Right lobe of liver (tissue), 6 donors: Measurements from ENCODE around the gene DIP2C. TPM values are rescaled to one million over a fixed set of nuclear protein-coding genes. Genes with fewer than 3 reads are reported as not detected.

Source experiments
- ATAC-seq, 4 donors: fragments of 200-7000 bp; cut with Tn5 transposase; one replicate each; pipeline ENCODE4 v1.9.1; 2020; ENCODE audit warnings: mild to moderate bottlenecking in 4 of 4, moderate library complexity in 4 of 4
- DNase-seq, 3 donors: peaks; one replicate each; pipeline ENCODE4 v3.0.0-alpha.2; 2020
- H3K27ac ChIP-seq, 3 donors: fragments of 200-600 bp; one replicate each; pipeline ENCODE4 v1.8.0; 2022
- H3K27me3 ChIP-seq, 2 donors: fragments of 200-600 bp; one replicate each; pipeline ENCODE4 v1.8.0; 2022
- H3K36me3 ChIP-seq, 4 donors: fragments of 200-600 bp; sonication (generic) in 1 of 4; one replicate each; pipeline versions ENCODE4 v1.5.1 to v1.8.0; 2017 to 2022; ENCODE audit warnings: control low read depth in 1 of 4
- H3K4me1 ChIP-seq, 4 donors: fragments of 200-600 bp; sonication (generic) in 1 of 4; one replicate each; pipeline versions ENCODE4 v1.5.1 to v1.8.0; 2017 to 2022; ENCODE audit warnings: control low read depth in 1 of 4
- H3K4me3 ChIP-seq, 3 donors: fragments of 200-600 bp; one replicate each; pipeline ENCODE4 v1.8.0; 2022
- H3K9me3 ChIP-seq, 4 donors: fragments of 200-600 bp; sonication (generic) in 1 of 4; one replicate each; pipeline versions ENCODE4 v1.5.1 to v1.8.0; 2017 to 2022; ENCODE audit warnings: control low read depth in 1 of 4
- POLR2A ChIP-seq: fragments of 450-650 bp; IDR thresholded peaks from one replicate; pipeline ENCODE4 v1.6.1; 2017; ENCODE audit warnings: antibody characterized with exemption, mild to moderate bottlenecking
- WGBS: methylation state at CpG from one replicate; pipeline ENCODE4 v1.1.6; 2018; ENCODE audit warnings: low coverage, low lambda C conversion rate; ENCODE audit not compliant: insufficient coverage; ENCODE audit errors: missing lambda C conversion rate; 5-methylcytosine and 5-hydroxymethylcytosine counted together
- intact Hi-C, 2 donors: fragments of 100-400 bp; cut with DNase I; formaldehyde crosslinking; loops; one replicate each; pipeline versions ENCODE4 v1.11.2 to v1.14.1; 2022
- total RNA-seq, 6 experiments: library from RNA; depleted of rRNA in 2 of 6; stranded (reverse); fragments of >200 nt in 2 of 6; fragmentation: NEBNext Ultra II Directional in 3 of 6; extraction: Animal tissue kit (Norgen Biotek cat#: 25700) in 3 of 6; gene quantifications; one replicate each; pipeline versions ENCODE4 v1.1.0 to v1.2.4, GENCODE V29; 2016 to 2023
- TF ChIP-seq, protein P1 (sequence below), 4 donors: fragments of 200-600 bp in 3 of 4; fragments of 450-650 bp in 1 of 4; IDR thresholded peaks; one replicate each; pipeline versions ENCODE4 v1.5.1 to v1.8.0; 2016 to 2022; ENCODE audit warnings: antibody characterized with exemption in 4 of 4, mild to moderate bottlenecking in 2 of 4
- donor health status: DM: no; HTN: yes; CAD: no.
- donor health status: DM: no; HTN: no; CAD: no.
- donor health status: DM: no; HTN: no; CAD: no.
- donor health status: DM: no; HTN: yes; CAD: no.
- donor health status: DM: no; HTN: yes; CAD: no.

Gene DIP2C
- total RNA-seq, 6 experiments from 2014 or later, result 8.0 to 13.5 (median 11.7) TPM

DNA sequence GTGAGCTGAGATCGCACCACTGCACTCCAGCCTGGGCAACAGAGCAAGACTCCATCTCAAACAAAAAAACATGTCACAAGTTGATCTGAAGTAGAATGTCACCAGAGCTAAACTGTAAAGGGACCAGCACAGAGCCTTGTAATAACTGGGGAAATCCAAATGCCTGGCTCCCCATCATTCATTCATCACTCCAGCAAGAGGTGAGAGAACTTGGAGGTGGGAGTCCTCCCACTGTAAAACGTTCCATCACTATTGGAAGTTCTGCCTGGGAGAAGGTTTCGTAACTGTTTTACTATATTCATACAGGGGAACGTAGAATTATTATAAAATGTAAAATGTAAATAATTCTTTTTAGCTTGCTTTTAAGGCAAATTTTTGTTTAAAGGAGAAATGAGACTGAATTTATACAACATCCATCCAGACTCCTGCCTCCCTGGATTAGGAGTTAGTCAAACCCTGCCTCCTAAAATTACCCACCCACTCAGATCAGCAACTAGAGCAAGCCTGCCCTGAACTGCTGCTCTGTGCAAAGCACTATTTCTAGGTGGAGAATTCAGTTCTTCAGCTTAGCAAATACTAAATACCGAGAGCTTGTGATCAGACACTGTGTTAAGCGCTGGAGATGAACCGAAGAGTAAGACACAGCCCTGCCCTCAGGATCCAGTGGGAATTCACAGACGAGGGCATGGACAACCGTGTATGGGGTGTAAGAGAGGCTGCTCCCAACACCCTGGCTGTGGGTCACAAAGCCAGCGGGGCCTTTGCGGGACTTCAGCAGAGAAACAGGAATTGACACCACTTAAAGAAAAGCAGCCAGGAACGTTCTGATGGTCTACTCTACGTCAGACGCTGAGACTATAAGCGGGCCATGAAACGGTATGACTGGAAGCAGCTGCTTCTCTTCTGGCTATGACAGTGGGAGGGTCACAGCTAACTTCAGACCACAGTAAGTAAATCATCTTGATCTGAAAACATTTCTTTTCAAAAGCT, 345.9 kb downstream of the DIP2C start:
- H3K9me3 ChIP-seq, result no peaks in the 10 kb centered on the region
- intact Hi-C loops, result no loop called here
- peaks cover 0 to 9% (median 0%) of the 10 kb centered on the region in 4 donors for H3K36me3 ChIP-seq
- no peak for ATAC-seq
- DNase-seq, result no peak
- WGBS, result 94% methylated on average over 13 of the region's 16 CpGs
- no peak for TF ChIP-seq POLR2A
- TF ChIP-seq, protein P1, sequence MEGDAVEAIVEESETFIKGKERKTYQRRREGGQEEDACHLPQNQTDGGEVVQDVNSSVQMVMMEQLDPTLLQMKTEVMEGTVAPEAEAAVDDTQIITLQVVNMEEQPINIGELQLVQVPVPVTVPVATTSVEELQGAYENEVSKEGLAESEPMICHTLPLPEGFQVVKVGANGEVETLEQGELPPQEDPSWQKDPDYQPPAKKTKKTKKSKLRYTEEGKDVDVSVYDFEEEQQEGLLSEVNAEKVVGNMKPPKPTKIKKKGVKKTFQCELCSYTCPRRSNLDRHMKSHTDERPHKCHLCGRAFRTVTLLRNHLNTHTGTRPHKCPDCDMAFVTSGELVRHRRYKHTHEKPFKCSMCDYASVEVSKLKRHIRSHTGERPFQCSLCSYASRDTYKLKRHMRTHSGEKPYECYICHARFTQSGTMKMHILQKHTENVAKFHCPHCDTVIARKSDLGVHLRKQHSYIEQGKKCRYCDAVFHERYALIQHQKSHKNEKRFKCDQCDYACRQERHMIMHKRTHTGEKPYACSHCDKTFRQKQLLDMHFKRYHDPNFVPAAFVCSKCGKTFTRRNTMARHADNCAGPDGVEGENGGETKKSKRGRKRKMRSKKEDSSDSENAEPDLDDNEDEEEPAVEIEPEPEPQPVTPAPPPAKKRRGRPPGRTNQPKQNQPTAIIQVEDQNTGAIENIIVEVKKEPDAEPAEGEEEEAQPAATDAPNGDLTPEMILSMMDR (IDR thresholded peaks at IDR 0.05), result no peak
- H3K27ac ChIP-seq, result no peak overlapping the region
- H3K4me3 ChIP-seq, result no peak overlapping the region
- H3K27me3 ChIP-seq, result no peaks in the 10 kb centered on the region
- H3K4me1 ChIP-seq, result no peaks in the 10 kb centered on the region

- H3K9me3 ChIP-seq, result no peaks in the 10 kb centered on the region
- ATAC-seq (no peak), DNase-seq (no peak)
- WGBS, result 95% methylated on average over 7 of the region's 23 CpGs
- no peaks in the 10 kb centered on the region for H3K27me3 ChIP-seq
- no peak overlapping the region for H3K4me3 ChIP-seq
- no peak overlapping the region for H3K27ac ChIP-seq
- intact Hi-C loops, result no loop called here
- peaks cover 0 to 9% (median 0%) of the 10 kb centered on the region in 4 donors for H3K36me3 ChIP-seq
- H3K4me1 ChIP-seq, result peaks cover 0 to 5% (median 0%) of the 10 kb centered on the region in 4 donors
- TF ChIP-seq, protein P1 (IDR thresholded peaks at IDR 0.05), result no peak
- no peak for TF ChIP-seq POLR2A
Measured at GRCh38 chr10:341081-341740, 348.3 kb downstream of the DIP2C start.

- ATAC-seq (no peak), DNase-seq (no peak)
- no peak for TF ChIP-seq POLR2A
- TF ChIP-seq, protein P1 (IDR thresholded peaks at IDR 0.05), result no peak
- Histone ChIP-seq H3K27me3 (no peaks in the 10 kb centered on the region), H3K36me3 (peaks cover 0 to 9% (median 0%) of the 10 kb centered on the region in 4 donors), H3K4me3 (no peak overlapping the region), H3K27ac (no peak overlapping the region), H3K9me3 (no peaks in the 10 kb centered on the region), H3K4me1 (peaks cover 0 to 5% (median 0%) of the 10 kb centered on the region in 4 donors)
- intact Hi-C loops, result no loop called here
- 97% methylated on average over 5 of the region's 11 CpGs for WGBS
Measured at GRCh38 chr10:340646-341045, 348.8 kb downstream of the DIP2C start.

DNA sequence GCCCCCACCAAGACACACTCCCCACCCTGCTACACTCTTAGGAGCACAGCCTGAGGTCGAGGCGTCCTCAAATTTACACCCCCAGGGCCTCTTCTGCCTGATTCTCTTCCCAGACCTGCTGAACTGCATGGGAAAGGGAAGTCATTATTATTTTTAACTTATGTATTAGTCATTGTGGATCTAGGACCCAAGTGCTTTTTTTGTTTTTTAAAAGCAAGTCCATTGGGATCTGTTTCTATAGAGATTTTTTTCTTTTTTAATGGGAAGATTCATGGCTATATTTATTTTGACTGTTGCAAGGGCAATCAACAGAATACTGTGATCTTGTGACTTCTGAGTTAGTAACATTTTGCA, 350.5 kb downstream of the DIP2C start:
- peaks cover 0 to 5% (median 0%) of the 10 kb centered on the region in 4 donors for H3K4me1 ChIP-seq
- no peak for TF ChIP-seq POLR2A
- no peak overlapping the region for H3K4me3 ChIP-seq
- H3K27me3 ChIP-seq, result no peaks in the 10 kb centered on the region
- H3K36me3 ChIP-seq, result peaks cover 0 to 2% (median 0%) of the 10 kb centered on the region in 4 donors
- no peaks in the 10 kb centered on the region for H3K9me3 ChIP-seq
- DNase-seq (no peak), ATAC-seq (no peak)
- no peak overlapping the region for H3K27ac ChIP-seq
- no CpG with 5 or more reads among the region's 2 CpGs for WGBS
- intact Hi-C loops, result no loop called here
